Raji (cell line): ENCODE results near the gene WNT8A.

ENCODE experiments used
- POLR2A ChIP-seq: IDR thresholded peaks from 2 replicates; pipeline ENCODE4 v1.6.1; 2011; ENCODE audit warnings: low read depth, low read length, control low read depth; ENCODE audit not compliant: insufficient read depth

Gene WNT8A

GRCh38 chr5:138083702-138084101 lies at the start of gene WNT8A:
TSS of gene WNT8A (plus strand) at chr5:138084033. CDS start at chr5:138084128, 95 bp downstream.
- TF ChIP-seq POLR2A = no peak

- no peak for TF ChIP-seq POLR2A
Observed at GRCh38 chr5:138035605-138036537, 48.0 kb upstream of the WNT8A start.

- no peak for TF ChIP-seq POLR2A
Observed at GRCh38 chr5:138037271-138037670, 46.6 kb upstream of the WNT8A start.

- no peak for TF ChIP-seq POLR2A
Observed at GRCh38 chr5:138037907-138038633, 45.8 kb upstream of the WNT8A start.

GRCh38 chr5:138038826-138039225 lies 45.0 kb upstream of the WNT8A start:
- no peak for TF ChIP-seq POLR2A

- no peak for TF ChIP-seq POLR2A
Observed at GRCh38 chr5:138051441-138052296, 32.2 kb upstream of the WNT8A start.

GRCh38 chr5:138053554-138053953 lies 30.3 kb upstream of the WNT8A start:
- no peak for TF ChIP-seq POLR2A

- TF ChIP-seq POLR2A = no peak
Observed at GRCh38 chr5:138054206-138054605, 29.6 kb upstream of the WNT8A start.

- no peak for TF ChIP-seq POLR2A
Observed at GRCh38 chr5:138054847-138055558, 28.8 kb upstream of the WNT8A start.

GRCh38 chr5:138064526-138064925 lies 19.3 kb upstream of the WNT8A start:
- TF ChIP-seq POLR2A = no peak

GRCh38 chr5:138065102-138065501 lies 18.7 kb upstream of the WNT8A start:
- TF ChIP-seq POLR2A = no peak

GRCh38 chr5:138067945-138068344 lies 15.9 kb upstream of the WNT8A start:
- no peak for TF ChIP-seq POLR2A

GRCh38 chr5:138068742-138069600 lies 14.9 kb upstream of the WNT8A start:
- no peak for TF ChIP-seq POLR2A

- no peak for TF ChIP-seq POLR2A
Observed at GRCh38 chr5:138077064-138077696, 6.7 kb upstream of the WNT8A start.
